Osteoblast (primary cell): ENCODE results near the gene RASA3. TPM values are rescaled to one million over a fixed set of nuclear protein-coding genes. Genes with fewer than 3 reads are reported as not detected.
A peak's percentile ranks its signal among the peaks of the same experiment; 100 is the strongest.

Source experiments
- DNase-seq: peaks from one replicate; pipeline ENCODE4 v3.0.0; 2011; ENCODE audit warnings: low spot score, mixed read lengths; ENCODE audit not compliant: insufficient read length; ENCODE audit errors: missing footprints
- H2AFZ ChIP-seq: 2 replicates; pipeline ENCODE4 v1.6.0; 2011; ENCODE audit warnings: mild to moderate bottlenecking, low read length
- H3K27ac ChIP-seq: 2 replicates; pipeline ENCODE4 v1.5.1; 2011; ENCODE audit warnings: mild to moderate bottlenecking, low read depth, low read length, moderate library complexity
- H3K27me3 ChIP-seq: 2 replicates; pipeline ENCODE4 v1.6.0; 2012; ENCODE audit warnings: mild to moderate bottlenecking, control low read depth, inconsistent platforms, low read length, moderate library complexity; ENCODE audit not compliant: insufficient read depth
- H3K36me3 ChIP-seq: 2 replicates; pipeline ENCODE4 v1.5.1; 2011; ENCODE audit warnings: mild to moderate bottlenecking, low read length, control low read depth, moderate library complexity; ENCODE audit not compliant: insufficient read depth
- H3K4me1 ChIP-seq: 2 replicates; pipeline ENCODE4 v1.5.1; 2011; ENCODE audit warnings: mild to moderate bottlenecking, low read length, control low read depth, moderate library complexity; ENCODE audit not compliant: insufficient read depth
- H3K4me2 ChIP-seq: 2 replicates; pipeline ENCODE4 v1.6.0; 2011; ENCODE audit warnings: mild to moderate bottlenecking, low read length; ENCODE audit not compliant: insufficient read depth
- H3K4me3 ChIP-seq: fragments of 200-600 bp; sonication (generic); 3 replicates; pipeline ENCODE4 v1.5.1; 2012; ENCODE audit warnings: mild to moderate bottlenecking, low read length, inconsistent platforms; ENCODE audit not compliant: insufficient read depth
- H3K79me2 ChIP-seq: 2 replicates; pipeline ENCODE4 v1.6.0; 2012; ENCODE audit warnings: mild to moderate bottlenecking, low read length, control low read depth, inconsistent platforms; ENCODE audit not compliant: insufficient read depth
- H3K9me3 ChIP-seq: 2 replicates; pipeline ENCODE4 v1.5.1; 2011; ENCODE audit warnings: low read depth, low read length, control low read depth
- H4K20me1 ChIP-seq: 2 replicates; pipeline ENCODE4 v1.6.0; 2012; ENCODE audit warnings: mild to moderate bottlenecking, low read length, control low read depth; ENCODE audit not compliant: insufficient read depth
- total RNA-seq: library from RNA; depleted of rRNA; stranded (reverse); fragments of >200 nt; gene quantifications from 2 replicates; pipeline ENCODE4 v1.2.3, GENCODE V29; 2012
- TF ChIP-seq, protein P1 (sequence below): IDR thresholded peaks from 2 replicates; pipeline ENCODE4 v1.5.1; 2011; ENCODE audit warnings: mild to moderate bottlenecking, low read depth, low read length, moderate library complexity; ENCODE audit errors: extremely low read depth

RASA3 gene
- total RNA-seq, 1 donor: 41.3 TPM

DNA sequence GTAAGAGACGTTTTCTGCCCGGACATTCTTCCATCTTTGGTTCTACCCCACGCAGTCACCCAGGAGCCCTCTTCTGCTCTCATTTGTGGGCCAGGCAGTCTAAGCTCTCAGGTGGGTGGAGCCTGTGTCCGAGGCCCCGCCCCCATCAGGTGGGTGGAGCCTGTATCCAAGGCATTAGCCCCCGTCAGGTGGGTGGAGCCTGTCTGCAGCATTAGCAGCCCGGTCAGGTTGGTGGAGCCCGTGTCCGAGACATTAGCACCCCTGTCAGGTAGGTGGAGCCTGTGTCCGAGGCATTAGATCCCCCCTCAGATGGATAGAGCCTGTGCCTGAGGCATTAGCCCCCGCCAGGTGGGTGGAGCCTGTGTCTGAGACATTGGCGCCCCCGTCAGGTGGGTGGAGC, 113.1 kb downstream of the RASA3 start:
- Histone ChIP-seq H3K79me2 (peaks cover 19% of the 10 kb centered on the region), H3K4me3 (no peak overlapping the region), H3K9me3 (no peaks in the 10 kb centered on the region), H3K27me3 (no peaks in the 10 kb centered on the region), H3K27ac (no peak overlapping the region), H4K20me1 (peaks cover 8% of the 10 kb centered on the region), H3K4me1 (no peaks in the 10 kb centered on the region), H2AFZ (no peak overlapping the region), H3K36me3 (peaks cover 89% of the 10 kb centered on the region), H3K4me2 (no peak overlapping the region)
- DNase-seq: no peak
- TF ChIP-seq, protein P1, sequence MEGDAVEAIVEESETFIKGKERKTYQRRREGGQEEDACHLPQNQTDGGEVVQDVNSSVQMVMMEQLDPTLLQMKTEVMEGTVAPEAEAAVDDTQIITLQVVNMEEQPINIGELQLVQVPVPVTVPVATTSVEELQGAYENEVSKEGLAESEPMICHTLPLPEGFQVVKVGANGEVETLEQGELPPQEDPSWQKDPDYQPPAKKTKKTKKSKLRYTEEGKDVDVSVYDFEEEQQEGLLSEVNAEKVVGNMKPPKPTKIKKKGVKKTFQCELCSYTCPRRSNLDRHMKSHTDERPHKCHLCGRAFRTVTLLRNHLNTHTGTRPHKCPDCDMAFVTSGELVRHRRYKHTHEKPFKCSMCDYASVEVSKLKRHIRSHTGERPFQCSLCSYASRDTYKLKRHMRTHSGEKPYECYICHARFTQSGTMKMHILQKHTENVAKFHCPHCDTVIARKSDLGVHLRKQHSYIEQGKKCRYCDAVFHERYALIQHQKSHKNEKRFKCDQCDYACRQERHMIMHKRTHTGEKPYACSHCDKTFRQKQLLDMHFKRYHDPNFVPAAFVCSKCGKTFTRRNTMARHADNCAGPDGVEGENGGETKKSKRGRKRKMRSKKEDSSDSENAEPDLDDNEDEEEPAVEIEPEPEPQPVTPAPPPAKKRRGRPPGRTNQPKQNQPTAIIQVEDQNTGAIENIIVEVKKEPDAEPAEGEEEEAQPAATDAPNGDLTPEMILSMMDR: no peak

DNA sequence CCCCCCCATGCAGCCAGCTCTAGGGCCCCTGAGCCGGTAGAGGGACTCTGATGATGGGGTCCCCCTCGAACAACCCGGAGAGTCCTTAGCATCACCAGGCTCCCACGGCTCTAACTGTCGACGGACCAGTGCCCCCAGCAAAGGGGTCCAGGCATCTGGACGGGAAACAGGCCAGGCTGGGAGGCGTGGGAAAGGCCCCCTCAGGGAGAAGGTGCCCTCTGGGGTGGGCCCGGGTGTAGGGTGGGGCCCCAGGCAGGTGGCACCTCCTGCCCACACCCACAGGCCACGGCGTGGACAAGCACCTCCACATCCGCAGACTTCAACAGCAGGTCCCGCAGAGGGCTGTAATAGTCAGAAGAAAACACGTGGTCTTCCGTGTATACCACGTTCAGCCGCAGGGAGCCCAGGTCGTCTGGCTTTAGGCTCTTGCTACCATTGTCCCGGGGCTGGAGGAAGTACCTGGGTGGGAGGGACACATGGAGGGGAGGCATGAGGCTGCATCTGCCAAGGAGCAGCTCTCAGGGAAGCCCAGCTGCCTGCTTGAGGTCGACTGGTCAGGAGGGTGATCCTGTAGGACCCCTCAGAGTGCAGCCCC, 113.9 kb downstream of the RASA3 start:
- H2AFZ ChIP-seq: no peak overlapping the region
- TF ChIP-seq, protein P1: no peak
- H3K9me3 ChIP-seq: no peaks in the 10 kb centered on the region
- H4K20me1 ChIP-seq: peaks cover 8% of the 10 kb centered on the region
- no peaks in the 10 kb centered on the region for H3K4me1 ChIP-seq
- peaks cover 13% of the 10 kb centered on the region for H3K79me2 ChIP-seq
- H3K27ac ChIP-seq: no peak overlapping the region
- peaks cover 88% of the 10 kb centered on the region for H3K36me3 ChIP-seq
- H3K4me2 ChIP-seq: no peak overlapping the region
- DNase-seq: no peak
- no peaks in the 10 kb centered on the region for H3K27me3 ChIP-seq
- no peak overlapping the region for H3K4me3 ChIP-seq

- no peak for DNase-seq
- Histone ChIP-seq H3K4me3 (no peak overlapping the region), H2AFZ (no peak overlapping the region), H4K20me1 (peaks cover 8% of the 10 kb centered on the region), H3K27ac (no peak overlapping the region), H3K36me3 (peaks cover 88% of the 10 kb centered on the region), H3K27me3 (no peaks in the 10 kb centered on the region), H3K4me1 (no peaks in the 10 kb centered on the region), H3K79me2 (peaks cover 13% of the 10 kb centered on the region), H3K9me3 (no peaks in the 10 kb centered on the region), H3K4me2 (no peak overlapping the region)
- TF ChIP-seq, protein P1: no peak
These were observed 114.5 kb downstream of the RASA3 start for GRCh38 chr13:114017966-114018365.

GRCh38 chr13:114017028-114017630, 115.3 kb downstream of the RASA3 start:
- no peak overlapping the region for H2AFZ ChIP-seq
- no peaks in the 10 kb centered on the region for H3K9me3 ChIP-seq
- peak; percentile 97 for DNase-seq
- H3K4me2 ChIP-seq: no peak overlapping the region
- H3K36me3 ChIP-seq: peaks cover 84% of the 10 kb centered on the region
- TF ChIP-seq, protein P1: peak; percentile 40
- H3K27me3 ChIP-seq: no peaks in the 10 kb centered on the region
- peaks cover 11% of the 10 kb centered on the region for H4K20me1 ChIP-seq
- peaks cover 10% of the 10 kb centered on the region for H3K79me2 ChIP-seq
- H3K4me1 ChIP-seq: no peaks in the 10 kb centered on the region
- no peak overlapping the region for H3K27ac ChIP-seq
- H3K4me3 ChIP-seq: no peak overlapping the region
